K562 (cell line): ENCODE data around the gene LRRK1. TPM values are rescaled to one million over a fixed set of nuclear protein-coding genes. Genes with fewer than 3 reads are reported as not detected.

Source experiments
- ATAC-seq: fragments of 200-7000 bp; cut with Tn5 transposase; 3 replicates; pipeline ENCODE4 v1.9.1; 2020; ENCODE audit warnings: moderate library complexity
- BruUV-seq: library from RNA; stranded (reverse); fragments of 400-500 nt; replicated peaks from 2 replicates; lab custom pipeline; 2021; lab: Mats Ljungman, UMichigan
- CTCF ChIA-PET: fragments of 300-600 bp; formaldehyde crosslinking; extraction: SDS; loops from one replicate; lab custom pipeline; 2021; ENCODE audit warnings: low intra/inter-chr PET ratio; lab: Yijun Ruan, JAX
- POLR2A ChIA-PET: fragments of 300-600, 350-650 bp; sonication (Branson Sonifier 250); formaldehyde crosslinking; extraction: SDS; loops from one replicate; lab custom pipeline; 2021; ENCODE audit warnings: antibody characterized with exemption, inconsistent platforms; lab: Yijun Ruan, JAX
- DNase-seq, 4 experiments: peaks; one replicate each; pipeline versions ENCODE4 v3.0.0 to v3.0.0-alpha.2; 2011 to 2018; ENCODE audit warnings: low spot score in 3 of 4, mixed read lengths in 3 of 4; ENCODE audit errors: extremely low read depth in 1 of 4
- FAIRE-seq: peaks from 2 replicates; lab custom pipeline; 2011; peaks lifted over from hg19 to GRCh38; lab: Jason Lieb, UNC
- H2AFZ ChIP-seq: 2 replicates; pipeline ENCODE4 v1.6.0; 2011; ENCODE audit warnings: low read depth, low read length, control low read depth, inconsistent platforms
- H3K27ac ChIP-seq: fragments of 200-600 bp; 3 replicates; pipeline ENCODE4 v1.8.0; 2011; ENCODE audit warnings: low read depth, mild to moderate bottlenecking, control low read depth, inconsistent platforms, low read length, moderate library complexity, mixed read lengths; ENCODE audit errors: extremely low read depth
- H3K27me3 ChIP-seq, 2 experiments: fragments of 300-600 bp in 1 of 2; 2 replicates in 1 of 2; 3 replicates in 1 of 2; pipeline versions ENCODE4 v1.6.0 to v1.8.0; 2011; ENCODE audit warnings: inconsistent platforms in 2 of 2, low read length in 2 of 2, mild to moderate bottlenecking in 1 of 2, mixed read lengths in 1 of 2, moderate library complexity in 1 of 2; ENCODE audit not compliant: control insufficient read depth in 2 of 2, insufficient read depth in 2 of 2
- H3K36me3 ChIP-seq: fragments of 300-600 bp; 3 replicates; pipeline ENCODE4 v1.8.0; 2011; ENCODE audit warnings: mild to moderate bottlenecking, low read length, inconsistent platforms; ENCODE audit not compliant: control insufficient read depth, insufficient read depth
- H3K4me1 ChIP-seq, 2 experiments: fragments of 200-600 bp in 1 of 2; replicated peaks in 1 of 2; 2 replicates in 1 of 2; 3 replicates in 1 of 2; pipeline versions ENCODE4 v1.5.1 to v1.8.0; 2011; ENCODE audit warnings: inconsistent platforms in 2 of 2, low read length in 2 of 2, mild to moderate bottlenecking in 1 of 2, mixed read lengths in 1 of 2, moderate library complexity in 1 of 2; ENCODE audit not compliant: control insufficient read depth in 2 of 2, insufficient read depth in 2 of 2
- H3K4me2 ChIP-seq: 2 replicates; pipeline ENCODE4 v1.6.1; 2011; ENCODE audit warnings: low read length, control low read depth, inconsistent platforms, mixed read lengths; ENCODE audit not compliant: insufficient read depth
- H3K4me3 ChIP-seq: fragments of 200-600 bp; sonication (generic), shearing (Covaris generic); 2 replicates; pipeline ENCODE4 v1.5.1; 2016; ENCODE audit warnings: control low read depth, inconsistent platforms
- H3K79me2 ChIP-seq: fragments of 200-600 bp; 3 replicates; pipeline ENCODE4 v1.8.0; 2011; ENCODE audit warnings: low read length, inconsistent platforms; ENCODE audit not compliant: control insufficient read depth, insufficient read depth
- H3K9ac ChIP-seq, 2 experiments: 2 replicates each; pipeline versions ENCODE4 v1.6.0 to v1.6.1; 2011; ENCODE audit warnings: low read depth in 2 of 2, low read length in 2 of 2, control low read depth in 1 of 2, inconsistent platforms in 1 of 2, mild to moderate bottlenecking in 1 of 2, mixed read lengths in 1 of 2; ENCODE audit not compliant: insufficient read depth in 1 of 2
- H3K9me1 ChIP-seq: one replicate; pipeline ENCODE4 v1.6.0; 2011; ENCODE audit warnings: inconsistent platforms, mild to moderate bottlenecking, low read length, moderate library complexity; ENCODE audit not compliant: control insufficient read depth, insufficient read depth
- H3K9me3 ChIP-seq: replicated peaks from 2 replicates; pipeline ENCODE4 v1.5.1; 2011; ENCODE audit warnings: low read depth, low read length, inconsistent platforms; ENCODE audit not compliant: control insufficient read depth, insufficient read depth
- H4K20me1 ChIP-seq: replicated peaks from 2 replicates; pipeline ENCODE4 v1.6.1; 2011; ENCODE audit warnings: low read length, inconsistent platforms, mixed read lengths; ENCODE audit not compliant: control insufficient read depth, insufficient read depth
- CC2D1A ChIP-seq: fragments of 450-650 bp; IDR thresholded peaks from 2 replicates; pipeline ENCODE4 v1.6.1; 2017; ENCODE audit warnings: mild to moderate bottlenecking
- CHCHD3 ChIP-seq: fragments of 250-450 bp; sonication (Bioruptor Pico); IDR thresholded peaks from 2 replicates; pipeline ENCODE4 v2.1.2; 2022; ENCODE audit warnings: mild to moderate bottlenecking
- DEAF1 ChIP-seq: fragments of 450-650 bp; formaldehyde crosslinking; IDR thresholded peaks from 2 replicates; pipeline ENCODE4 v1.4.0; 2020; ENCODE audit warnings: mild to moderate bottlenecking, moderate library complexity
- GATAD2A ChIP-seq: fragments of 450-650 bp; IDR thresholded peaks from 2 replicates; pipeline ENCODE4 v1.6.1; 2017
- MTA1 ChIP-seq: fragments of 450-650 bp; IDR thresholded peaks from 2 replicates; pipeline ENCODE4 v1.6.1; 2017; ENCODE audit warnings: borderline replicate concordance
- PHF8 ChIP-seq: fragments of 200-600 bp; sonication (generic); IDR thresholded peaks from 2 replicates; pipeline ENCODE4 v1.6.1; 2012; ENCODE audit warnings: mixed run types, mild to moderate bottlenecking, inconsistent platforms, low read length, moderate library complexity, borderline replicate concordance
- POLR3A ChIP-seq: IDR thresholded peaks from 2 replicates; pipeline ENCODE4 v1.6.1; 2011; ENCODE audit warnings: borderline replicate concordance, mild to moderate bottlenecking, moderate library complexity; ENCODE audit not compliant: insufficient read length, insufficient read depth; ENCODE audit errors: extremely low read depth
- TCF3 ChIP-seq: sonication (generic); formaldehyde crosslinking; IDR thresholded peaks from 2 replicates; pipeline ENCODE4 v1.4.0; 2020; ENCODE audit warnings: mild to moderate bottlenecking, missing genetic modification reagents
- TSHZ1 ChIP-seq: fragments of 250-450 bp; sonication (Bioruptor Pico); IDR thresholded peaks from 2 replicates; pipeline ENCODE4 v1.4.0; 2020; ENCODE audit warnings: mild to moderate bottlenecking, moderate library complexity
- ZNF431 ChIP-seq: sonication (generic); formaldehyde crosslinking; IDR thresholded peaks from 2 replicates; pipeline ENCODE4 v1.8.0; 2022; ENCODE audit warnings: mild to moderate bottlenecking, missing genetic modification reagents
- ZNF507 ChIP-seq: conservative IDR thresholded peaks from 2 replicates; pipeline ENCODE4 v1.6.1; 2017; ENCODE audit warnings: missing genetic modification characterization, missing compliant biosample characterization
- WGBS: fragments of 100-300 bp; shearing (Covaris generic); methylation state at CpG from one replicate; pipeline ENCODE4 v1.1.6; 2016; ENCODE audit warnings: low coverage, mixed read lengths; ENCODE audit not compliant: insufficient coverage; ENCODE audit errors: missing lambda C conversion rate; 5-methylcytosine and 5-hydroxymethylcytosine counted together
- in situ Hi-C: fragments of 300-500 bp; cut with MboI; formaldehyde crosslinking; loops from 4 replicates; pipeline ENCODE4 v1.15.0; 2018; ENCODE audit warnings: inconsistent platforms, mixed read lengths
- intact Hi-C: fragments of 100-400 bp; cut with micrococcal nuclease; formaldehyde crosslinking; loops from 2 replicates; pipeline ENCODE4 v1.14.2; 2022
- polyA plus RNA-seq, 8 experiments: library from polyadenylated mRNA; depleted of rRNA in 4 of 8; stranded (reverse) in 5 of 8; unstranded in 3 of 8; fragments of >200 nt; fragmentation: Nextera tagmentation in 2 of 8; fragmentation: Illumina TruSeq in 1 of 8; extraction: Ambion mirVana in 2 of 8; extraction: Trizol in 1 of 8; gene quantifications; 2 replicates each; pipeline versions ENCODE4 v1.2.1 to v1.2.3, GENCODE V29; 2011 to 2014; ENCODE audit warnings: inconsistent platforms in 1 of 8, missing spikeins in 1 of 8
- total RNA-seq, 7 experiments: library from RNA; depleted of rRNA in 6 of 7; stranded (reverse); fragments of >200 nt in 6 of 7; fragmentation: Illumina TruSeq in 2 of 7; extraction: Trizol in 2 of 7; gene quantifications; 2 replicates each; pipeline versions ENCODE4 v1.2.1 to v1.2.3, GENCODE V29; 2011 to 2021; ENCODE audit warnings: low replicate concordance in 1 of 7

LRRK1 gene
- total and polyA plus RNA-seq, 9 of the 15 experiments (the other 6 are each of a cell fraction or from before 2014, with no cell fraction given) = 0.01 to 1.5 (median 0.11) TPM

GRCh38 chr15:100986158-100986896 lies 67.2 kb downstream of the LRRK1 start:
- no peak overlapping the region for H3K4me2 ChIP-seq
- no peaks in the 10 kb centered on the region for H3K79me2 ChIP-seq
- H3K9me3 ChIP-seq = no peaks in the 10 kb centered on the region
- no peaks in the 10 kb centered on the region for H3K36me3 ChIP-seq
- ChIA-PET POLR2A (no interaction called here), CTCF (no interaction called here)
- TF ChIP-seq ZNF431 (CRISPR knock-in tag) = no peak
- no peak for TF ChIP-seq CC2D1A
- no peak for TF ChIP-seq GATAD2A
- no peak for TF ChIP-seq CHCHD3 (CRISPR knock-in tag)
- no peak for TF ChIP-seq MTA1
- in situ Hi-C loops = no loop called here
- 0% methylated on average over 4 of the region's 6 CpGs for WGBS
- DNase-seq (no peak), FAIRE-seq (no peak), ATAC-seq (no peak)
- H2AFZ ChIP-seq = no peak overlapping the region
- no peak overlapping the region for H3K27ac ChIP-seq
- no TSS peak for BruUV-seq
- no peaks in the 10 kb centered on the region for H3K4me1 ChIP-seq
- no peak overlapping the region for H3K4me3 ChIP-seq
- no peaks in the 10 kb centered on the region for H3K9me1 ChIP-seq
- intact Hi-C loops = no loop called here
- H3K27me3 ChIP-seq = peaks cover 3 to 15% of the 10 kb centered on the region in 2 experiments; a peak in 3 of 5 replicates
- H4K20me1 ChIP-seq = no peaks in the 10 kb centered on the region
- no peak overlapping the region for H3K9ac ChIP-seq

- intact Hi-C loops (no loop called here), in situ Hi-C loops (no loop called here)
- no peaks in the 10 kb centered on the region for H3K9me1 ChIP-seq
- POLR2A ChIA-PET = no interaction called here
- BruUV-seq = no TSS peak
- no peak overlapping the region for H3K27ac ChIP-seq
- WGBS = 4% methylated on average over 4 of the region's 4 CpGs
- H4K20me1 ChIP-seq = no peaks in the 10 kb centered on the region
- H3K36me3 ChIP-seq = no peaks in the 10 kb centered on the region
- H3K9me3 ChIP-seq = no peaks in the 10 kb centered on the region
- no peak for ATAC-seq
- H2AFZ ChIP-seq = no peak overlapping the region
- DNase-seq = no peak
- CTCF ChIA-PET = no interaction called here
- no peak overlapping the region for H3K4me2 ChIP-seq
- no peak overlapping the region for H3K9ac ChIP-seq
- peaks cover 3 to 15% of the 10 kb centered on the region in 2 experiments; a peak in 3 of 5 replicates for H3K27me3 ChIP-seq
- no peaks in the 10 kb centered on the region for H3K4me1 ChIP-seq
- H3K79me2 ChIP-seq = no peaks in the 10 kb centered on the region
- no peak for FAIRE-seq
- H3K4me3 ChIP-seq = no peak overlapping the region
- TF ChIP-seq DEAF1 (CRISPR knock-in tag) (no peak), ZNF507 (tag) (no peak), POLR3A (no peak), MTA1 (no peak), TCF3 (CRISPR knock-in tag) (no peak), TSHZ1 (CRISPR knock-in tag) (no peak), PHF8 (no peak)
Measured at GRCh38 chr15:100987143-100987542, 68.0 kb downstream of the LRRK1 start.
